DOHH2 (cell line): ENCODE data around the gene MAZ.

Experiments
- H3F3A ChIP-seq: fragments of 200-600 bp; sonication (generic), shearing (Covaris generic); 2 replicates; pipeline ENCODE4 v1.6.0; 2016; ENCODE audit warnings: antibody characterized with exemption, mild to moderate bottlenecking; ENCODE audit not compliant: control insufficient read depth, insufficient read depth
- H3K27ac ChIP-seq: fragments of 200-600 bp; sonication (generic); 2 replicates; pipeline ENCODE4 v1.5.1; 2014; ENCODE audit warnings: low read depth, mild to moderate bottlenecking, low read length, moderate library complexity
- H3K27me3 ChIP-seq: fragments of 200-600 bp; sonication (generic); 2 replicates; pipeline ENCODE4 v1.6.1; 2014; ENCODE audit warnings: mild to moderate bottlenecking, low read length, mixed read lengths; ENCODE audit not compliant: control insufficient read depth
- H3K36me3 ChIP-seq: fragments of 200-600 bp; sonication (generic); 2 replicates; pipeline ENCODE4 v1.6.1; 2014; ENCODE audit warnings: mild to moderate bottlenecking, low read length, moderate library complexity, mixed read lengths; ENCODE audit not compliant: control insufficient read depth
- H3K4me1 ChIP-seq: fragments of 200-600 bp; sonication (generic); 2 replicates; pipeline ENCODE4 v1.6.1; 2014; ENCODE audit warnings: mild to moderate bottlenecking, low read length, mixed read lengths; ENCODE audit not compliant: control insufficient read depth
- H3K4me2 ChIP-seq: fragments of 200-600 bp; sonication (generic); 2 replicates; pipeline ENCODE4 v1.6.0; 2014; ENCODE audit warnings: mild to moderate bottlenecking, low read length, moderate library complexity
- H3K4me3 ChIP-seq: fragments of 200-600 bp; sonication (generic); 2 replicates; pipeline ENCODE4 v1.5.1; 2014; ENCODE audit warnings: mild to moderate bottlenecking, low read length, mixed read lengths
- H3K79me2 ChIP-seq: fragments of 200-600 bp; sonication (generic); 2 replicates; pipeline ENCODE4 v1.6.1; 2014; ENCODE audit warnings: mild to moderate bottlenecking, low read length, mixed read lengths; ENCODE audit not compliant: control insufficient read depth
- H3K9me2 ChIP-seq: fragments of 200-600 bp; sonication (generic); replicated peaks from 2 replicates; pipeline ENCODE4 v1.6.1; 2014; ENCODE audit warnings: mild to moderate bottlenecking, low read length, mixed read lengths; ENCODE audit not compliant: control insufficient read depth
- H3K9me3 ChIP-seq: fragments of 200-600 bp; sonication (generic); 2 replicates; pipeline ENCODE4 v1.6.1; 2014; ENCODE audit warnings: antibody characterized with exemption, low read length, mixed read lengths; ENCODE audit not compliant: control insufficient read depth, insufficient read depth
- H4K20me1 ChIP-seq: fragments of 200-600 bp; sonication (generic); 2 replicates; pipeline ENCODE4 v1.6.0; 2014; ENCODE audit warnings: low read depth, mild to moderate bottlenecking, antibody characterized with exemption, low read length, moderate library complexity; ENCODE audit not compliant: control insufficient read depth, insufficient read depth
- CTCF ChIP-seq: fragments of 200-600 bp; sonication (generic); IDR thresholded peaks from one replicate; pipeline ENCODE4 v1.5.1; 2014; ENCODE audit warnings: antibody characterized with exemption, mild to moderate bottlenecking, low read depth, low read length; ENCODE audit not compliant: poor library complexity, severe bottlenecking
- EZH2phosphoT487 ChIP-seq: fragments of 200-600 bp; sonication (generic); IDR thresholded peaks from 2 replicates; pipeline ENCODE4 v1.6.1; 2017; ENCODE audit warnings: borderline replicate concordance, mild to moderate bottlenecking, antibody characterized with exemption, low read length, moderate library complexity, mixed read lengths

Gene MAZ

GRCh38 chr16:29809850-29810698 lies 3.7 kb downstream of the MAZ start:
- peak overlapping the region; percentile 97 for H3K4me2 ChIP-seq
- H3K27ac ChIP-seq: no peak overlapping the region
- no peaks in the 10 kb centered on the region for H3K9me3 ChIP-seq
- peaks cover 40% of the 10 kb centered on the region for H3K36me3 ChIP-seq
- no peaks in the 10 kb centered on the region for H3K27me3 ChIP-seq
- H3F3A ChIP-seq: peaks cover 13% of the 10 kb centered on the region
- H4K20me1 ChIP-seq: peaks cover 24% of the 10 kb centered on the region
- H3K9me2 ChIP-seq: no peaks in the 10 kb centered on the region
- H3K4me3 ChIP-seq: peak overlapping the region; percentile 97
- H3K79me2 ChIP-seq: peaks cover 28% of the 10 kb centered on the region
- peaks cover 70% of the 10 kb centered on the region for H3K4me1 ChIP-seq
- no peak for TF ChIP-seq EZH2phosphoT487
- no peak for TF ChIP-seq CTCF

- peak overlapping the region; percentile 97 for H3K4me3 ChIP-seq
These were observed 4.4 kb downstream of the MAZ start for GRCh38 chr16:29810699-29811169.

GRCh38 chr16:29811170-29811895 lies 5.0 kb downstream of the MAZ start:
- Histone ChIP-seq H3K79me2 (peaks cover 28% of the 10 kb centered on the region), H3K27ac (peak overlapping the region; percentile 7; the same call in 1 of the 2 replicates), H3K9me2 (no peaks in the 10 kb centered on the region), H4K20me1 (peaks cover 24% of the 10 kb centered on the region), H3K36me3 (peaks cover 39% of the 10 kb centered on the region), H3K4me3 (peak overlapping the region; percentile 97), H3K4me2 (peak overlapping the region; percentile 97), H3K9me3 (no peaks in the 10 kb centered on the region), H3K27me3 (no peaks in the 10 kb centered on the region), H3F3A (peaks cover 13% of the 10 kb centered on the region), H3K4me1 (peaks cover 72% of the 10 kb centered on the region)
- TF ChIP-seq CTCF: no peak
- TF ChIP-seq EZH2phosphoT487: no peak

More at GRCh38 chr16:29810699-29811169, 4.4 kb downstream of the MAZ start:
- Histone ChIP-seq H3K27me3 (no peaks in the 10 kb centered on the region), H3K9me2 (no peaks in the 10 kb centered on the region), H3K4me2 (peak overlapping the region; percentile 97), H3K9me3 (no peaks in the 10 kb centered on the region), H4K20me1 (peaks cover 24% of the 10 kb centered on the region), H3K79me2 (peaks cover 28% of the 10 kb centered on the region), H3K27ac (peak overlapping the region; percentile 7; the same call in 1 of the 2 replicates), H3K36me3 (peaks cover 38% of the 10 kb centered on the region), H3K4me1 (peaks cover 72% of the 10 kb centered on the region), H3F3A (peaks cover 13% of the 10 kb centered on the region)
- TF ChIP-seq EZH2phosphoT487 (no peak), CTCF (no peak)
